HK-2 (cell line): Measurements from ENCODE around the gene AKAP8L.

Experiments used
- DNase-seq: peaks from one replicate; pipeline ENCODE4 v3.0.0-alpha.2; 2018; ENCODE audit not compliant: unreplicated experiment

Gene AKAP8L

GRCh38 chr19:15449620-15450527 lies 31.1 kb upstream of the AKAP8L start, which contains the start of gene WIZ:
Gene WIZ, minus strand, starts transcription at chr19:15449956. Its CDS starts 1,649 bp downstream, at chr19:15448307.
- peak; percentile 78 for DNase-seq

GRCh38 chr19:15448778-15449619 lies 30.2 kb upstream of the AKAP8L start:
- no peak for DNase-seq

- no peak for DNase-seq
These were observed 29.4 kb upstream of the AKAP8L start for GRCh38 chr19:15448044-15448777.

GRCh38 chr19:15447057-15447456 lies 28.3 kb upstream of the AKAP8L start:
- DNase-seq: no peak

GRCh38 chr19:15445807-15446376 lies 27.1 kb upstream of the AKAP8L start:
- DNase-seq: no peak

GRCh38 chr19:15445227-15445605 lies 26.4 kb upstream of the AKAP8L start:
- DNase-seq: no peak

GRCh38 chr19:15444505-15445226 lies 25.9 kb upstream of the AKAP8L start:
- DNase-seq: no peak

GRCh38 chr19:15443838-15444237 lies 25.1 kb upstream of the AKAP8L start:
- no peak for DNase-seq

GRCh38 chr19:15443325-15443724 lies 24.5 kb upstream of the AKAP8L start:
- DNase-seq: no peak

- no peak for DNase-seq
These were observed 23.5 kb upstream of the AKAP8L start for GRCh38 chr19:15442142-15442920.

- DNase-seq: no peak
These were observed 22.5 kb upstream of the AKAP8L start for GRCh38 chr19:15441317-15441716.

- no peak for DNase-seq
These were observed 21.2 kb upstream of the AKAP8L start for GRCh38 chr19:15439821-15440641.

- DNase-seq: no peak
These were observed 20.5 kb upstream of the AKAP8L start for GRCh38 chr19:15439078-15439799.

- DNase-seq: no peak
These were observed 19.8 kb upstream of the AKAP8L start for GRCh38 chr19:15438577-15438976.

- DNase-seq: no peak
These were observed 19.3 kb upstream of the AKAP8L start for GRCh38 chr19:15438124-15438496.

GRCh38 chr19:15437355-15438123 lies 18.8 kb upstream of the AKAP8L start:
- no peak for DNase-seq

- no peak for DNase-seq
These were observed 18.0 kb upstream of the AKAP8L start for GRCh38 chr19:15436826-15437110.
